NCI-H510A (cell line): Measurements from ENCODE around the gene CLCN6.

Experiments used
- DNase-seq: peaks from one replicate; lab custom pipeline; 2025; lab: John Stamatoyannopoulos, UW

Gene CLCN6

GRCh38 chr1:11855430-11855829 lies 49.4 kb downstream of the CLCN6 start:
- no peak for DNase-seq

- no peak for DNase-seq
These were observed 50.7 kb downstream of the CLCN6 start for GRCh38 chr1:11856698-11857097.

- no peak for DNase-seq
These were observed 51.3 kb downstream of the CLCN6 start for GRCh38 chr1:11857164-11857851.

- no peak for DNase-seq
These were observed 52.2 kb downstream of the CLCN6 start for GRCh38 chr1:11858158-11858557.

- no peak for DNase-seq
These were observed 52.6 kb downstream of the CLCN6 start, which contains the start of gene NPPB for GRCh38 chr1:11858613-11858967. Gene NPPB, minus strand, starts transcription at chr1:11858945. Its CDS starts 112 bp downstream, at chr1:11858833.

GRCh38 chr1:11858968-11859871 lies 53.2 kb downstream of the CLCN6 start:
- no peak for DNase-seq

- DNase-seq = no peak
These were observed 54.1 kb downstream of the CLCN6 start for GRCh38 chr1:11860083-11860482.

GRCh38 chr1:11860587-11860986 lies 54.6 kb downstream of the CLCN6 start:
- DNase-seq = no peak

- no peak for DNase-seq
These were observed 56.9 kb downstream of the CLCN6 start for GRCh38 chr1:11862890-11863289.

- no peak for DNase-seq
These were observed 62.5 kb downstream of the CLCN6 start for GRCh38 chr1:11868331-11868980.

GRCh38 chr1:11869104-11869503 lies 63.1 kb downstream of the CLCN6 start:
- no peak for DNase-seq

- DNase-seq = no peak
These were observed 63.7 kb downstream of the CLCN6 start for GRCh38 chr1:11869650-11870207.

- DNase-seq = no peak
These were observed 66.6 kb downstream of the CLCN6 start for GRCh38 chr1:11872545-11872944.

- DNase-seq = no peak
These were observed 67.6 kb downstream of the CLCN6 start for GRCh38 chr1:11873395-11874257.

- DNase-seq = no peak
These were observed 68.2 kb downstream of the CLCN6 start for GRCh38 chr1:11874258-11874562.

GRCh38 chr1:11874624-11875023 lies 68.6 kb downstream of the CLCN6 start:
- DNase-seq = no peak

GRCh38 chr1:11875094-11875493 lies 69.1 kb downstream of the CLCN6 start:
- DNase-seq = no peak

- no peak for DNase-seq
These were observed 71.1 kb downstream of the CLCN6 start for GRCh38 chr1:11877074-11877473.

GRCh38 chr1:11878081-11878890 lies 72.3 kb downstream of the CLCN6 start:
- no peak for DNase-seq

GRCh38 chr1:11878891-11879190 lies 72.8 kb downstream of the CLCN6 start:
- DNase-seq = no peak
